Heart left ventricle (tissue), 13 donors: ENCODE results near the gene MUC6.

Experiments used
- CTCF ChIP-seq, 12 donors: fragments of 200-600 bp; sonication (generic) in 4 of 12; IDR thresholded peaks; one replicate each; pipeline versions ENCODE4 v1.5.0 to v1.8.0; 2018 to 2022; ENCODE audit warnings: antibody characterized with exemption in 12 of 12, mild to moderate bottlenecking in 5 of 12
- POLR2A ChIP-seq, 2 donors: fragments of 450-650 bp; IDR thresholded peaks; one replicate each; pipeline ENCODE4 v1.6.1; 2017; ENCODE audit warnings: antibody characterized with exemption in 2 of 2, mild to moderate bottlenecking in 2 of 2, moderate library complexity in 2 of 2
- donor health status: ischemic (EF 13 %, LVEDD 7.1; RV severe dilation, severe dysfunction).
- donor health status: DM: no; HTN: yes; CAD: no.
- donor health status: DM: no; HTN: no; CAD: no.
- donor health status: ischemic (EF 25% LVEDD 6.9; RV normal size, moderate dysfunction).
- donor health status: ischemic (EF 25% LVEDD 5.7; RV mildly dilated, moderate dysfunction).
- donor health status: ischemic (EF 35%, LVEDD 5.7; RV mildly dilated, moderate dysfunction).
- donor health status: nonischemic (EF 11% LVEDD 7.7; RV severe dilation, severe dysfunction).
- donor health status: DM: yes; HTN: yes; CAD: no.
- donor health status: PGD.
- donor health status: ischemic (EF 29% LVEDD 5.4; RV normal size, mild dysfunction).
- donor health status: nonischemic (EF 23%, LVEDD 6.1; RV moderate dilation, normal function).

DNA sequence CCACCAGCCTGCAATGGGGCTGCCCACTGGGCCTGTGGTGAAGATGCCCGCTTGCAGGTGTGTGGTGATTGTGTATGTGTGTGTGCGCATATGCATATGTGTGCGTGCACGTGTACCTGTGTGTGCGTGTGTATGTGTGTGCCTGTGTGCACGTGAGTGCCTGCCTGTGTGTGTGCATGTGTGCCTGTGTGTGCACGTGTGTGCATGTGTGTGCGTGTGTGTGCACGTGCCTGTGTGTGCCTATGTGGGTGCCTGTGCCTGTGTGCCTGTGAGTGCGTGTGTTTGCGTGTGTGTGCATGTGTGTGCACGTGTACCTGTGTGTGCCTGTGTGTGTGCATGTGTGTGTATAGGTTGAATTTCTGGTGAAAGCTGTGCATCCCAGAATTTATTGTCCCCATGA is 2.4 kb upstream of the MUC6 start:
- TF ChIP-seq POLR2A (IDR thresholded peaks at IDR 0.05), result no peak
- TF ChIP-seq CTCF (IDR thresholded peaks at IDR 0.05), result no peak
